IMR-90 (cell line): ENCODE data around the gene TOMM40L. TPM values are rescaled to one million over a fixed set of nuclear protein-coding genes. Genes with fewer than 3 reads are reported as not detected.

Experiments
- ATAC-seq: fragments of 200-7000 bp; cut with Tn5 transposase; 2 replicates; pipeline ENCODE4 v1.9.1; 2020; ENCODE audit warnings: low read depth, mild to moderate bottlenecking, moderate library complexity
- BruUV-seq: library from RNA; stranded (reverse); fragments of 400-500 nt; replicated peaks from 2 replicates; lab custom pipeline; 2021; lab: Mats Ljungman, UMichigan
- CTCF ChIA-PET: fragments of 300-600 bp; formaldehyde crosslinking; extraction: SDS; loops from one replicate; lab custom pipeline; 2021; ENCODE audit warnings: antibody characterized with exemption; lab: Yijun Ruan, JAX
- POLR2A ChIA-PET: fragments of 300-600 bp; sonication (Branson Sonifier 250); formaldehyde crosslinking; loops from one replicate; lab custom pipeline; 2022; ENCODE audit warnings: antibody characterized with exemption; ENCODE audit not compliant: unreplicated experiment; lab: Charles Lee
- DNase-seq: peaks from one replicate; pipeline ENCODE4 v3.0.0; 2013
- H2AFZ ChIP-seq: replicated peaks from 2 replicates; pipeline ENCODE3; 2013; ENCODE audit warnings: low read length, mild to moderate bottlenecking; ENCODE audit not compliant: poor library complexity
- H2AK5ac ChIP-seq: 2 replicates; pipeline ENCODE4 v1.6.1; 2013; ENCODE audit warnings: low read depth, low read length, inconsistent platforms
- H2AK9ac ChIP-seq: replicated peaks from 2 replicates; pipeline ENCODE3; 2013; ENCODE audit warnings: mild to moderate bottlenecking, low read depth, low read length, moderate library complexity; ENCODE audit not compliant: poor library complexity
- H2BK120ac ChIP-seq: 2 replicates; pipeline ENCODE4 v1.6.1; 2013; ENCODE audit warnings: low read depth, low read length, inconsistent platforms
- H2BK15ac ChIP-seq: 3 replicates; pipeline ENCODE4 v1.6.1; 2013; ENCODE audit warnings: low read depth, low read length, inconsistent platforms
- H2BK20ac ChIP-seq: 2 replicates; pipeline ENCODE4 v1.6.1; 2013; ENCODE audit warnings: low read depth, mild to moderate bottlenecking, inconsistent platforms, low read length, moderate library complexity
- H2BK5ac ChIP-seq: 2 replicates; pipeline ENCODE4 v1.6.1; 2013; ENCODE audit warnings: mild to moderate bottlenecking, low read depth, low read length, inconsistent platforms; ENCODE audit not compliant: poor library complexity, severe bottlenecking
- H3K14ac ChIP-seq: replicated peaks from 2 replicates; pipeline ENCODE4 v1.6.1; 2013; ENCODE audit warnings: low read depth, low read length, inconsistent platforms
- H3K18ac ChIP-seq: 2 replicates; pipeline ENCODE4 v1.6.1; 2013; ENCODE audit warnings: low read depth, low read length, control low read depth
- H3K23ac ChIP-seq: 2 replicates; pipeline ENCODE4 v1.6.1; 2013; ENCODE audit warnings: low read depth, low read length, inconsistent platforms
- H3K27ac ChIP-seq: 2 replicates; pipeline ENCODE4 v1.5.1; 2013; ENCODE audit warnings: mild to moderate bottlenecking, control low read depth, low read length; ENCODE audit not compliant: insufficient read depth
- H3K27me3 ChIP-seq: 2 replicates; pipeline ENCODE4 v1.6.1; 2013; ENCODE audit warnings: low read length; ENCODE audit not compliant: control insufficient read depth, insufficient read depth
- H3K36me3 ChIP-seq: 2 replicates; pipeline ENCODE4 v1.6.1; 2013; ENCODE audit warnings: low read length, mixed read lengths; ENCODE audit not compliant: control insufficient read depth, insufficient read depth
- H3K4ac ChIP-seq: 2 replicates; pipeline ENCODE4 v1.6.1; 2013; ENCODE audit warnings: low read depth, low read length, inconsistent platforms
- H3K4me1 ChIP-seq: 2 replicates; pipeline ENCODE4 v1.6.1; 2013; ENCODE audit warnings: low read length, mixed read lengths; ENCODE audit not compliant: control insufficient read depth, insufficient read depth
- H3K4me2 ChIP-seq: 2 replicates; pipeline ENCODE4 v1.6.1; 2013; ENCODE audit warnings: low read depth, mild to moderate bottlenecking, control low read depth, low read length, moderate library complexity
- H3K4me3 ChIP-seq: 2 replicates; pipeline ENCODE4 v1.5.1; 2013; ENCODE audit warnings: low read depth, mild to moderate bottlenecking, control low read depth, low read length, moderate library complexity; ENCODE audit not compliant: insufficient read depth
- H3K56ac ChIP-seq: 2 replicates; pipeline ENCODE4 v1.6.1; 2013; ENCODE audit warnings: low read length, inconsistent platforms; ENCODE audit not compliant: insufficient read depth; ENCODE audit errors: extremely low read depth
- H3K79me1 ChIP-seq, 2 experiments: 2 replicates each; pipeline ENCODE4 v1.6.1; 2013; ENCODE audit warnings: low read length in 2 of 2, inconsistent platforms in 1 of 2, low read depth in 1 of 2
- H3K9ac ChIP-seq: 2 replicates; pipeline ENCODE4 v1.6.1; 2013; ENCODE audit warnings: low read depth, low read length, control low read depth
- H3K9me1 ChIP-seq: 2 replicates; pipeline ENCODE4 v1.6.1; 2013; ENCODE audit warnings: low read length, inconsistent platforms; ENCODE audit not compliant: insufficient read depth
- H3K9me3 ChIP-seq: 2 replicates; pipeline ENCODE4 v1.6.1; 2013; ENCODE audit warnings: low read length; ENCODE audit not compliant: control insufficient read depth, insufficient read depth
- H4K20me1 ChIP-seq: 2 replicates; pipeline ENCODE4 v1.6.1; 2013; ENCODE audit warnings: low read length, inconsistent platforms; ENCODE audit not compliant: insufficient read depth
- H4K5ac ChIP-seq: 2 replicates; pipeline ENCODE4 v1.6.1; 2013; ENCODE audit warnings: mild to moderate bottlenecking, low read depth, low read length, control low read depth
- H4K8ac ChIP-seq, 2 experiments: 2 replicates each; pipeline ENCODE4 v1.6.1; 2013; ENCODE audit warnings: low read depth in 2 of 2, low read length in 2 of 2, control low read depth in 1 of 2, inconsistent platforms in 1 of 2
- H4K91ac ChIP-seq: 2 replicates; pipeline ENCODE4 v1.6.1; 2013; ENCODE audit warnings: low read depth, low read length, inconsistent platforms; ENCODE audit not compliant: insufficient read depth
- BHLHE40 ChIP-seq: fragments of 150-350 bp; IDR thresholded peaks from 2 replicates; pipeline ENCODE4 v1.6.1; 2016; ENCODE audit warnings: mild to moderate bottlenecking, low read depth, low read length
- CHD1 ChIP-seq: IDR thresholded peaks from 2 replicates; pipeline ENCODE4 v1.6.1; 2012; ENCODE audit warnings: low read depth, low read length, improper control_type of control experiment
- FOS ChIP-seq: fragments of 150-350 bp; IDR thresholded peaks from 2 replicates; pipeline ENCODE4 v1.6.1; 2016; ENCODE audit warnings: low read depth, low read length
- MAFK ChIP-seq: IDR thresholded peaks from 2 replicates; pipeline ENCODE4 v1.6.1; 2012; ENCODE audit warnings: low read depth, low read length, improper control_type of control experiment
- MAZ ChIP-seq: IDR thresholded peaks from 2 replicates; pipeline ENCODE4 v1.6.1; 2012; ENCODE audit warnings: low read depth, mild to moderate bottlenecking, low read length, improper control_type of control experiment, moderate library complexity, borderline replicate concordance
- MXI1 ChIP-seq: IDR thresholded peaks from 2 replicates; pipeline ENCODE4 v1.6.1; 2012; ENCODE audit warnings: low read depth, mild to moderate bottlenecking, low read length, moderate library complexity, borderline replicate concordance
- NFE2L2 ChIP-seq: fragments of 150-350 bp; IDR thresholded peaks from 2 replicates; pipeline ENCODE4 v1.6.1; 2016; ENCODE audit warnings: low read depth, mild to moderate bottlenecking, low read length
- POLR2A ChIP-seq: IDR thresholded peaks from 2 replicates; pipeline ENCODE4 v1.6.1; 2012; ENCODE audit warnings: mild to moderate bottlenecking, low read depth, low read length
- RAD21 ChIP-seq: IDR thresholded peaks from 2 replicates; pipeline ENCODE4 v1.6.1; 2012; ENCODE audit warnings: low read length, improper control_type of control experiment
- RCOR1 ChIP-seq: IDR thresholded peaks from 2 replicates; pipeline ENCODE4 v1.6.1; 2012; ENCODE audit warnings: mild to moderate bottlenecking, low read length, improper control_type of control experiment; ENCODE audit not compliant: insufficient replicate concordance
- RFX5 ChIP-seq: IDR thresholded peaks from 2 replicates; pipeline ENCODE4 v1.8.0; 2012; ENCODE audit warnings: low read depth, mild to moderate bottlenecking, low read length, moderate library complexity
- SMC3 ChIP-seq: fragments of 150-350 bp; IDR thresholded peaks from 2 replicates; pipeline ENCODE4 v1.6.1; 2016; ENCODE audit warnings: low read depth, mild to moderate bottlenecking, antibody characterized with exemption, low read length, moderate library complexity
- USF2 ChIP-seq: fragments of 150-350 bp; IDR thresholded peaks from 2 replicates; pipeline ENCODE4 v1.6.1; 2017; ENCODE audit warnings: mild to moderate bottlenecking, antibody characterized with exemption, low read length, low read depth
- WGBS, 2 experiments: methylation state at CpG; one replicate each; pipeline versions ENCODE4 v1.1.5 to v1.1.7; 2013; ENCODE audit warnings: missing lambda C conversion rate in 2 of 2; ENCODE audit not compliant: insufficient read length in 1 of 2; ENCODE audit errors: extremely low coverage in 2 of 2; 5-methylcytosine and 5-hydroxymethylcytosine counted together
- dilution Hi-C: fragments of 300-500 bp; cut with HindIII; formaldehyde crosslinking; loops from one replicate; pipeline ENCODE4 v1.14.3; 2018; ENCODE audit warnings: low sequenced_read_pairs; ENCODE audit not compliant: unreplicated experiment
- in situ Hi-C: fragments of 300-500 bp; cut with MboI; formaldehyde crosslinking; loops from 3 replicates; pipeline ENCODE4 v1.14.3; 2019; ENCODE audit warnings: low sequenced_read_pairs, inconsistent platforms, mixed read lengths
- intact Hi-C: fragments of 100-400 bp; cut with micrococcal nuclease; formaldehyde crosslinking; loops from 2 replicates; pipeline ENCODE4 v1.10.0; 2022
- polyA plus RNA-seq, 3 experiments: library from polyadenylated mRNA; depleted of rRNA; stranded (reverse); fragments of >200 nt; gene quantifications; 2 replicates each; pipeline ENCODE4 v1.2.3, GENCODE V29; 2012; ENCODE audit warnings: low replicate concordance in 1 of 3
- total RNA-seq: library from RNA; depleted of rRNA; stranded (reverse); fragments of >200 nt; gene quantifications from 2 replicates; pipeline ENCODE4 v1.2.3, GENCODE V29; 2012
- TF ChIP-seq, protein P1 (sequence below): conservative IDR thresholded peaks from 2 replicates; pipeline ENCODE4 v1.5.1; 2012; ENCODE audit warnings: mild to moderate bottlenecking, low read depth, low read length, improper control_type of control experiment
- TF ChIP-seq, protein P2 (sequence below): fragments of 150-350 bp; IDR thresholded peaks from 2 replicates; pipeline ENCODE4 v1.6.1; 2016; ENCODE audit warnings: low read depth, mild to moderate bottlenecking, low read length, moderate library complexity, borderline replicate concordance

The TOMM40L gene
- total and polyA plus RNA-seq, 2 of the 4 experiments (the other 2 are of a cell fraction): 7.7 to 12.5 TPM

DNA sequence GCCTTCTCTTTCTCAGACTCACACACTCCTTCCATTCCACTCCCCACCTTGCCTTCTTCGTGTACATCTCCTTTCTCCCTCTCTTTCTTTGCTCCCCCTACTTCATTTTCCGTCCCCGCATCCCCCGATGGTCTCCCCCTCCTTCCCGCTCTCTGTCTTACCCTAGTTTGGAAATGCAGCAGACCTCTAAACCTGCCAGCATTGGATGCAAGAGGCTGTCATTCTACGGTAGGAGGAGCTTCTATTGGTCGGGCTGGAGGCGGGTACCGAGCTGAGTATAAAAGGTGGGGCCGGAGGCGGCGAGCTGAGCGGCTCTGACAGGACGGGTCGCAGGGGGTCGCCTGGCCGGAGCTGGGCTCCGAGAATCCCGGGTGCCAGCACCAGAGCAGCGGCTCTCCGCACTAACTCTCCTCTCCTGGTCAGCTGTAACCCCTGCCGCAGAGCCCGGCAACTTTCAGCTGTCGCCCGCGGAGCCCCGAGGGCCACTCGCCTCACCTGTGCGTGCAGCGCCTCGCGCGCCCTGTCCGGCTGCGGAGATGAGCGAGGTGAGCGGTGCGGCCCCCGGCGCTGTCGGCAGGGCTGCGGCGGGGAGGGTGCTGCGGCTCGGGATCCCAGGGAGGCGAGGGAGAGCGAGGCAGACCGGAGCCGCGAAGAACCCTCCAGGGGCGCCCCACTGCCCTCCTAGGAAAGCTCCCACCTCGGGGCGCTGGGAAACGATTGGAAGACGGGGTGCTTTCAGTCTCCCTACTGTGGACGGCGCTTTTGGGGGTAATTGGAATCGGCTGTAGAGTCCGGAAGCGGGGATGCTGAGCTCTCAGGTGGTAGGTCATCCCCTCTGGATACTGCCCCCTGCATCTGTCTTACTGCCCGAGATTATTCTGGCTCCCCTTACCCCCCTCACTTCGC is 32.8 kb downstream of the TOMM40L start, which contains the start of gene PCP4L1:
Gene PCP4L1, plus strand, starts transcription at position 307 of the 906 bp plus-strand sequence. Its CDS starts 230 bp downstream, at position 537.
- Histone ChIP-seq H4K20me1 (no peaks in the 10 kb centered on the region), H3K56ac (no peak within 1 kb of the TSS), H3K9me1 (no peaks in the 10 kb centered on the region), H3K4ac (no peak within 1 kb of the TSS), H3K14ac (no peak within 1 kb of the TSS), H3K9me3 (peaks cover 11% of the 10 kb centered on the region), H3K4me3 (peak within 1 kb of the TSS; percentile 21; the same call in 1 of the 2 replicates), H3K27ac (no peak within 1 kb of the TSS), H4K8ac (no peak within 1 kb of the TSS), H3K4me2 (peak within 1 kb of the TSS; percentile 57), H2BK20ac (no peak within 1 kb of the TSS), H4K5ac (no peak within 1 kb of the TSS), H2BK120ac (no peak within 1 kb of the TSS), H2AFZ (peak within 1 kb of the TSS; percentile 81), H2BK5ac (no peak within 1 kb of the TSS), H2BK15ac (no peak within 1 kb of the TSS), H4K91ac (no peak within 1 kb of the TSS), H3K36me3 (no peaks in the 10 kb centered on the region), H2AK5ac (no peak within 1 kb of the TSS), H2AK9ac (peak within 1 kb of the TSS; percentile 16), H3K9ac (no peak within 1 kb of the TSS), H3K23ac (no peak within 1 kb of the TSS), H3K27me3 (peaks cover 38% of the 10 kb centered on the region), H3K18ac (no peak within 1 kb of the TSS), H3K79me1 (no peaks in the 10 kb centered on the region), H3K4me1 (no peaks in the 10 kb centered on the region)
- dilution Hi-C loops (no loop called here), in situ Hi-C loops (no loop called here), intact Hi-C loops (no loop called here)
- ChIA-PET POLR2A (no interaction called here), CTCF (no interaction called here)
- DNase-seq (peak; percentile 33), ATAC-seq (peak; percentile 91)
- BruUV-seq: no TSS peak
- WGBS, 2 experiments: 10% methylated on average over 2 of the region's 62 CpGs; no CpG with 5 or more reads in 1 of the 2 experiments
- TF ChIP-seq, protein P1, sequence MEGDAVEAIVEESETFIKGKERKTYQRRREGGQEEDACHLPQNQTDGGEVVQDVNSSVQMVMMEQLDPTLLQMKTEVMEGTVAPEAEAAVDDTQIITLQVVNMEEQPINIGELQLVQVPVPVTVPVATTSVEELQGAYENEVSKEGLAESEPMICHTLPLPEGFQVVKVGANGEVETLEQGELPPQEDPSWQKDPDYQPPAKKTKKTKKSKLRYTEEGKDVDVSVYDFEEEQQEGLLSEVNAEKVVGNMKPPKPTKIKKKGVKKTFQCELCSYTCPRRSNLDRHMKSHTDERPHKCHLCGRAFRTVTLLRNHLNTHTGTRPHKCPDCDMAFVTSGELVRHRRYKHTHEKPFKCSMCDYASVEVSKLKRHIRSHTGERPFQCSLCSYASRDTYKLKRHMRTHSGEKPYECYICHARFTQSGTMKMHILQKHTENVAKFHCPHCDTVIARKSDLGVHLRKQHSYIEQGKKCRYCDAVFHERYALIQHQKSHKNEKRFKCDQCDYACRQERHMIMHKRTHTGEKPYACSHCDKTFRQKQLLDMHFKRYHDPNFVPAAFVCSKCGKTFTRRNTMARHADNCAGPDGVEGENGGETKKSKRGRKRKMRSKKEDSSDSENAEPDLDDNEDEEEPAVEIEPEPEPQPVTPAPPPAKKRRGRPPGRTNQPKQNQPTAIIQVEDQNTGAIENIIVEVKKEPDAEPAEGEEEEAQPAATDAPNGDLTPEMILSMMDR: no peak
- TF ChIP-seq RCOR1 (no peak), CHD1 (no peak), BHLHE40 (no peak), FOS (no peak), RFX5 (no peak), MAFK (no peak), USF2 (no peak), NFE2L2 (no peak), SMC3 (no peak), POLR2A (no peak), RAD21 (no peak), MAZ (no peak), MXI1 (no peak)
- TF ChIP-seq, protein P2, sequence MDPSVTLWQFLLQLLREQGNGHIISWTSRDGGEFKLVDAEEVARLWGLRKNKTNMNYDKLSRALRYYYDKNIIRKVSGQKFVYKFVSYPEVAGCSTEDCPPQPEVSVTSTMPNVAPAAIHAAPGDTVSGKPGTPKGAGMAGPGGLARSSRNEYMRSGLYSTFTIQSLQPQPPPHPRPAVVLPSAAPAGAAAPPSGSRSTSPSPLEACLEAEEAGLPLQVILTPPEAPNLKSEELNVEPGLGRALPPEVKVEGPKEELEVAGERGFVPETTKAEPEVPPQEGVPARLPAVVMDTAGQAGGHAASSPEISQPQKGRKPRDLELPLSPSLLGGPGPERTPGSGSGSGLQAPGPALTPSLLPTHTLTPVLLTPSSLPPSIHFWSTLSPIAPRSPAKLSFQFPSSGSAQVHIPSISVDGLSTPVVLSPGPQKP: no peak
